Liver (tissue), 9 donors: ENCODE data around the gene PARD3B. TPM values are rescaled to one million over a fixed set of nuclear protein-coding genes. Genes with fewer than 3 reads are reported as not detected.

Experiments
- DNase-seq: peaks from one replicate; pipeline ENCODE4 v3.0.0-alpha.2; 2017; ENCODE audit warnings: low spot score
- H3K27ac ChIP-seq, 2 donors: one replicate each; pipeline ENCODE4 v1.7.0; 2013; ENCODE audit warnings: inconsistent platforms in 2 of 2, low read length in 2 of 2, control low read depth in 1 of 2, low read depth in 1 of 2, mild to moderate bottlenecking in 1 of 2
- H3K27me3 ChIP-seq, 4 donors: one replicate each; pipeline versions ENCODE4 v1.6.1 to v1.7.0; 2013; ENCODE audit warnings: low read length in 3 of 4, inconsistent platforms in 1 of 4, mild to moderate bottlenecking in 1 of 4, moderate library complexity in 1 of 4; ENCODE audit not compliant: control insufficient read depth in 4 of 4, insufficient read depth in 4 of 4
- H3K36me3 ChIP-seq, 4 donors: one replicate each; pipeline versions ENCODE4 v1.6.1 to v1.7.0; 2013; ENCODE audit warnings: low read length in 3 of 4, mild to moderate bottlenecking in 3 of 4, low read depth in 1 of 4, moderate library complexity in 1 of 4; ENCODE audit not compliant: control insufficient read depth in 4 of 4, insufficient read depth in 3 of 4
- H3K4me1 ChIP-seq, 4 donors: one replicate each; pipeline versions ENCODE4 v1.6.1 to v1.7.0; 2013; ENCODE audit warnings: low read length in 3 of 4, mild to moderate bottlenecking in 3 of 4, moderate library complexity in 1 of 4; ENCODE audit not compliant: control insufficient read depth in 4 of 4, insufficient read depth in 4 of 4
- H3K4me3 ChIP-seq, 3 donors: one replicate each; pipeline versions ENCODE4 v1.6.1 to v1.7.0; 2013; ENCODE audit warnings: low read length in 3 of 3, control low read depth in 1 of 3, low read depth in 1 of 3, mild to moderate bottlenecking in 1 of 3
- H3K9ac ChIP-seq, 2 donors: one replicate each; pipeline ENCODE4 v1.7.0; 2013; ENCODE audit warnings: low read length in 2 of 2, mild to moderate bottlenecking in 2 of 2, moderate library complexity in 2 of 2, control low read depth in 1 of 2, low read depth in 1 of 2
- H3K9me3 ChIP-seq, 4 donors: one replicate each; pipeline versions ENCODE4 v1.6.1 to v1.7.0; 2013; ENCODE audit warnings: low read length in 3 of 4; ENCODE audit not compliant: control insufficient read depth in 4 of 4
- EGR1 ChIP-seq, 2 donors: IDR thresholded peaks; 2 replicates each; pipeline ENCODE4 v1.6.1; 2016 to 2018; ENCODE audit warnings: antibody characterized with exemption in 2 of 2, low read depth in 2 of 2
- FOXA1 ChIP-seq: IDR thresholded peaks from 2 replicates; pipeline ENCODE4 v1.6.1; 2016; ENCODE audit warnings: antibody characterized with exemption
- FOXA2 ChIP-seq: IDR thresholded peaks from 2 replicates; pipeline ENCODE4 v1.6.1; 2016; ENCODE audit warnings: antibody characterized with exemption
- GABPA ChIP-seq, 2 donors: IDR thresholded peaks in 1 of 2; conservative IDR thresholded peaks in 1 of 2; 2 replicates each; pipeline ENCODE4 v1.6.1; 2016; ENCODE audit warnings: antibody characterized with exemption in 2 of 2, mild to moderate bottlenecking in 1 of 2, moderate library complexity in 1 of 2
- HNF4A ChIP-seq, 2 donors: conservative IDR thresholded peaks; 2 replicates each; pipeline ENCODE4 v1.6.1; 2016; ENCODE audit warnings: antibody characterized with exemption in 2 of 2, mild to moderate bottlenecking in 2 of 2
- HNF4G ChIP-seq: IDR thresholded peaks from 2 replicates; pipeline ENCODE4 v1.6.1; 2016; ENCODE audit warnings: antibody characterized with exemption
- JUND ChIP-seq, 2 donors: IDR thresholded peaks; 2 replicates each; pipeline ENCODE4 v1.6.1; 2016; ENCODE audit warnings: antibody characterized with exemption in 2 of 2
- NR2F2 ChIP-seq: IDR thresholded peaks from 2 replicates; pipeline ENCODE4 v1.6.1; 2016; ENCODE audit warnings: antibody characterized with exemption
- RAD21 ChIP-seq, 2 donors: IDR thresholded peaks; 2 replicates each; pipeline ENCODE4 v1.6.1; 2016; ENCODE audit warnings: antibody characterized with exemption in 2 of 2, mild to moderate bottlenecking in 2 of 2
- RXRA ChIP-seq, 2 donors: IDR thresholded peaks; 2 replicates each; pipeline ENCODE4 v1.6.1; 2017 to 2018; ENCODE audit warnings: antibody characterized with exemption in 2 of 2, mild to moderate bottlenecking in 1 of 2
- SP1 ChIP-seq: IDR thresholded peaks from 2 replicates; pipeline ENCODE4 v1.6.1; 2018; ENCODE audit warnings: antibody characterized with exemption, mild to moderate bottlenecking
- TAF1 ChIP-seq: conservative IDR thresholded peaks from 2 replicates; pipeline ENCODE4 v1.6.1; 2016; ENCODE audit warnings: antibody characterized with exemption, mild to moderate bottlenecking
- YY1 ChIP-seq: IDR thresholded peaks from 2 replicates; pipeline ENCODE4 v1.6.1; 2016; ENCODE audit warnings: antibody characterized with exemption, mild to moderate bottlenecking
- whole genome bisulfite sequencing: extraction: QIAGEN DNeasy Blood & Tissue Kit; methylation state at CpG from one replicate; pipeline ENCODE4 v1.1.7; 2013; 5-methylcytosine and 5-hydroxymethylcytosine counted together
- polyA plus RNA-seq, 2 donors: library from polyadenylated mRNA; stranded (reverse) in 1 of 2; unstranded in 1 of 2; fragments of 200-250 nt in 1 of 2; fragments of >200 nt in 1 of 2; fragmentation: Nextera tagmentation in 1 of 2; extraction: Ambion mirVana in 1 of 2; gene quantifications; one replicate each; pipeline versions ENCODE4 v1.2.1 to v1.2.3, GENCODE V29; 2013 to 2015
- total RNA-seq, 2 donors: library from RNA; depleted of rRNA; stranded (reverse); fragments of >200 nt; gene quantifications; one replicate each; pipeline ENCODE4 v1.2.3, GENCODE V29; 2014
- TF ChIP-seq, protein P1 (sequence below): IDR thresholded peaks from 2 replicates; pipeline ENCODE4 v1.6.1; 2016; ENCODE audit warnings: antibody characterized with exemption, mild to moderate bottlenecking
- TF ChIP-seq, protein P2 (sequence below): fragments of 150-350 bp; IDR thresholded peaks from 2 replicates; pipeline ENCODE4 v1.5.1; 2017; ENCODE audit warnings: improper control_type of control experiment, low read depth, low read length; ENCODE audit not compliant: missing input control
- TF ChIP-seq, protein P3 (sequence below): IDR thresholded peaks from 2 replicates; pipeline ENCODE4 v1.6.1; 2016; ENCODE audit warnings: antibody characterized with exemption
- TF ChIP-seq, protein P4 (sequence below): IDR thresholded peaks from 2 replicates; pipeline ENCODE4 v1.6.1; 2016; ENCODE audit warnings: antibody characterized with exemption
- TF ChIP-seq, protein P5 (sequence below): IDR thresholded peaks from 2 replicates; pipeline ENCODE4 v1.6.1; 2016; ENCODE audit warnings: antibody characterized with exemption
- donor health status: healthy.
- donor health status: healthy.
- donor health status: healthy.
- donor health status: healthy.
- donor health status: healthy.

The PARD3B gene
- total and polyA plus RNA-seq, 4 donors = 1.1 to 10.3 (median 3.7) TPM

DNA sequence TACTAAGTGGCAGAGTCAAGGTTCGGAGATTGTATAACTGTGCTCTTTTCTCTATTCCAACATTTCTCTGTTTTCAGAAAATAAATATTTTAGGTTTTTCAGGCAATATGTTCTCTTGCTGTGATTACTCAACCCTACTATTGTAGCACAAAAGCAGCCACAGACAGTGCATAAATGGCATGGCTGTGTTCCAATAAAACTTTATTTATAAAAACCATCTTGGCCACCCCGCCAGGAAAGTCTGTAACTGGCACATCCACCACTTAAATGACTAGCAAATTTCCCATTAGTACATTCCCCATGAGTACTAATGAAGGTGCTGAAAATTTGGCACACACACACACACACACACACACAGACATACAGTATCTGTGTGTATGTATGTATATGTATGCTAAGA, 30.8 kb upstream of the PARD3B start:
- peaks cover 0 to 2% (median 0%) of the 10 kb centered on the region in 4 donors for H3K27me3 ChIP-seq
- no peak for DNase-seq
- no peak overlapping the region for H3K4me3 ChIP-seq
- 94% methylated on average over 2 of the region's 2 CpGs for WGBS
- no peaks in the 10 kb centered on the region for H3K9me3 ChIP-seq
- no peaks in the 10 kb centered on the region for H3K36me3 ChIP-seq
- no peak overlapping the region for H3K27ac ChIP-seq
- H3K4me1 ChIP-seq = no peaks in the 10 kb centered on the region
- H3K9ac ChIP-seq = no peak overlapping the region
- TF ChIP-seq RAD21 (IDR thresholded peaks at IDR 0.05) (no peak), HNF4A (conservative IDR thresholded peaks at IDR 0.05) (no peak), SP1 (no peak), HNF4G (no peak)
- TF ChIP-seq, protein P1, sequence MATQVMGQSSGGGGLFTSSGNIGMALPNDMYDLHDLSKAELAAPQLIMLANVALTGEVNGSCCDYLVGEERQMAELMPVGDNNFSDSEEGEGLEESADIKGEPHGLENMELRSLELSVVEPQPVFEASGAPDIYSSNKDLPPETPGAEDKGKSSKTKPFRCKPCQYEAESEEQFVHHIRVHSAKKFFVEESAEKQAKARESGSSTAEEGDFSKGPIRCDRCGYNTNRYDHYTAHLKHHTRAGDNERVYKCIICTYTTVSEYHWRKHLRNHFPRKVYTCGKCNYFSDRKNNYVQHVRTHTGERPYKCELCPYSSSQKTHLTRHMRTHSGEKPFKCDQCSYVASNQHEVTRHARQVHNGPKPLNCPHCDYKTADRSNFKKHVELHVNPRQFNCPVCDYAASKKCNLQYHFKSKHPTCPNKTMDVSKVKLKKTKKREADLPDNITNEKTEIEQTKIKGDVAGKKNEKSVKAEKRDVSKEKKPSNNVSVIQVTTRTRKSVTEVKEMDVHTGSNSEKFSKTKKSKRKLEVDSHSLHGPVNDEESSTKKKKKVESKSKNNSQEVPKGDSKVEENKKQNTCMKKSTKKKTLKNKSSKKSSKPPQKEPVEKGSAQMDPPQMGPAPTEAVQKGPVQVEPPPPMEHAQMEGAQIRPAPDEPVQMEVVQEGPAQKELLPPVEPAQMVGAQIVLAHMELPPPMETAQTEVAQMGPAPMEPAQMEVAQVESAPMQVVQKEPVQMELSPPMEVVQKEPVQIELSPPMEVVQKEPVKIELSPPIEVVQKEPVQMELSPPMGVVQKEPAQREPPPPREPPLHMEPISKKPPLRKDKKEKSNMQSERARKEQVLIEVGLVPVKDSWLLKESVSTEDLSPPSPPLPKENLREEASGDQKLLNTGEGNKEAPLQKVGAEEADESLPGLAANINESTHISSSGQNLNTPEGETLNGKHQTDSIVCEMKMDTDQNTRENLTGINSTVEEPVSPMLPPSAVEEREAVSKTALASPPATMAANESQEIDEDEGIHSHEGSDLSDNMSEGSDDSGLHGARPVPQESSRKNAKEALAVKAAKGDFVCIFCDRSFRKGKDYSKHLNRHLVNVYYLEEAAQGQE = no peak

DNA sequence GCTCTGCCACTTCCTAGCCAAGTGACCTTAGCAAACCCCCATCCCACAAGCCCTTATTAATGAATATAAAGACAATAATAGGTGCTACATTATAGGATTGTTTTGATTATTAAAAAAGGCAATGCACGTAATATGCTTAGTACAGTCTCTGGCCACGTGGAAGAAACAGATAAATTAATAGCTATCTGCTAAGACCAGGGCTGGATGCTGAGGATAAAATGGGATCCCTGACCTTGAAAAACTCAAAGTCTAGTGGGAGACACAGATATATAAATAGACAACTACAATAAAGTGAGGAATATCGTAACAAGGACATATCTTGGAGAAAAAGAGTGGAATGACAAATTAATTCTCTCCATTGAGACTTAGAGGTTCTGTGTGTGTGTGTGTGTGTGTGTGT, 29.9 kb upstream of the PARD3B start:
- H3K4me3 ChIP-seq = no peak overlapping the region
- DNase-seq = no peak
- 89% methylated on average over 3 of the region's 3 CpGs for WGBS
- peaks cover 0 to 2% (median 0%) of the 10 kb centered on the region in 4 donors for H3K27me3 ChIP-seq
- H3K9ac ChIP-seq = no peak overlapping the region
- no peaks in the 10 kb centered on the region for H3K9me3 ChIP-seq
- TF ChIP-seq, protein P2, sequence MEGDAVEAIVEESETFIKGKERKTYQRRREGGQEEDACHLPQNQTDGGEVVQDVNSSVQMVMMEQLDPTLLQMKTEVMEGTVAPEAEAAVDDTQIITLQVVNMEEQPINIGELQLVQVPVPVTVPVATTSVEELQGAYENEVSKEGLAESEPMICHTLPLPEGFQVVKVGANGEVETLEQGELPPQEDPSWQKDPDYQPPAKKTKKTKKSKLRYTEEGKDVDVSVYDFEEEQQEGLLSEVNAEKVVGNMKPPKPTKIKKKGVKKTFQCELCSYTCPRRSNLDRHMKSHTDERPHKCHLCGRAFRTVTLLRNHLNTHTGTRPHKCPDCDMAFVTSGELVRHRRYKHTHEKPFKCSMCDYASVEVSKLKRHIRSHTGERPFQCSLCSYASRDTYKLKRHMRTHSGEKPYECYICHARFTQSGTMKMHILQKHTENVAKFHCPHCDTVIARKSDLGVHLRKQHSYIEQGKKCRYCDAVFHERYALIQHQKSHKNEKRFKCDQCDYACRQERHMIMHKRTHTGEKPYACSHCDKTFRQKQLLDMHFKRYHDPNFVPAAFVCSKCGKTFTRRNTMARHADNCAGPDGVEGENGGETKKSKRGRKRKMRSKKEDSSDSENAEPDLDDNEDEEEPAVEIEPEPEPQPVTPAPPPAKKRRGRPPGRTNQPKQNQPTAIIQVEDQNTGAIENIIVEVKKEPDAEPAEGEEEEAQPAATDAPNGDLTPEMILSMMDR = no peak
- no peak for TF ChIP-seq TAF1
- TF ChIP-seq, protein P3, sequence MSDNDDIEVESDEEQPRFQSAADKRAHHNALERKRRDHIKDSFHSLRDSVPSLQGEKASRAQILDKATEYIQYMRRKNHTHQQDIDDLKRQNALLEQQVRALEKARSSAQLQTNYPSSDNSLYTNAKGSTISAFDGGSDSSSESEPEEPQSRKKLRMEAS = no peak
- TF ChIP-seq FOXA1 = no peak
- TF ChIP-seq FOXA2 = no peak
- TF ChIP-seq JUND (IDR thresholded peaks at IDR 0.05) = no peak
- no peak for TF ChIP-seq SP1
- TF ChIP-seq, protein P1 = no peak
- no peak for TF ChIP-seq GABPA (IDR thresholded peaks at IDR 0.05 in 1 of 2, conservative IDR thresholded peaks at IDR 0.05 in 1 of 2)
- TF ChIP-seq, protein P4, sequence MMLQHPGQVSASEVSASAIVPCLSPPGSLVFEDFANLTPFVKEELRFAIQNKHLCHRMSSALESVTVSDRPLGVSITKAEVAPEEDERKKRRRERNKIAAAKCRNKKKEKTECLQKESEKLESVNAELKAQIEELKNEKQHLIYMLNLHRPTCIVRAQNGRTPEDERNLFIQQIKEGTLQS = no peak
- TF ChIP-seq HNF4G = no peak
- no peak for TF ChIP-seq RAD21 (IDR thresholded peaks at IDR 0.05)
- TF ChIP-seq NR2F2 = no peak
- no peak for TF ChIP-seq EGR1 (IDR thresholded peaks at IDR 0.05; ENCODE audit: low read depth in 2 of 2)
- no peak for TF ChIP-seq YY1
- TF ChIP-seq, protein P5, sequence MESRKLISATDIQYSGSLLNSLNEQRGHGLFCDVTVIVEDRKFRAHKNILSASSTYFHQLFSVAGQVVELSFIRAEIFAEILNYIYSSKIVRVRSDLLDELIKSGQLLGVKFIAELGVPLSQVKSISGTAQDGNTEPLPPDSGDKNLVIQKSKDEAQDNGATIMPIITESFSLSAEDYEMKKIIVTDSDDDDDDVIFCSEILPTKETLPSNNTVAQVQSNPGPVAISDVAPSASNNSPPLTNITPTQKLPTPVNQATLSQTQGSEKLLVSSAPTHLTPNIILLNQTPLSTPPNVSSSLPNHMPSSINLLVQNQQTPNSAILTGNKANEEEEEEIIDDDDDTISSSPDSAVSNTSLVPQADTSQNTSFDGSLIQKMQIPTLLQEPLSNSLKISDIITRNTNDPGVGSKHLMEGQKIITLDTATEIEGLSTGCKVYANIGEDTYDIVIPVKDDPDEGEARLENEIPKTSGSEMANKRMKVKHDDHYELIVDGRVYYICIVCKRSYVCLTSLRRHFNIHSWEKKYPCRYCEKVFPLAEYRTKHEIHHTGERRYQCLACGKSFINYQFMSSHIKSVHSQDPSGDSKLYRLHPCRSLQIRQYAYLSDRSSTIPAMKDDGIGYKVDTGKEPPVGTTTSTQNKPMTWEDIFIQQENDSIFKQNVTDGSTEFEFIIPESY = no peak
- TF ChIP-seq RXRA (IDR thresholded peaks at IDR 0.05) = no peak
- TF ChIP-seq HNF4A (conservative IDR thresholded peaks at IDR 0.05) = no peak
- no peaks in the 10 kb centered on the region for H3K36me3 ChIP-seq
- no peak overlapping the region for H3K27ac ChIP-seq
- H3K4me1 ChIP-seq = no peaks in the 10 kb centered on the region
